ENCODE measurements around the gene HPD. TPM values are rescaled to one million over a fixed set of nuclear protein-coding genes. Genes with fewer than 3 reads are reported as not detected.
A peak's percentile ranks its signal among the peaks of the same experiment; 100 is the strongest.

The HPD gene
- total RNA-seq, 2 experiments from 2014 or later: not detected

DNA sequence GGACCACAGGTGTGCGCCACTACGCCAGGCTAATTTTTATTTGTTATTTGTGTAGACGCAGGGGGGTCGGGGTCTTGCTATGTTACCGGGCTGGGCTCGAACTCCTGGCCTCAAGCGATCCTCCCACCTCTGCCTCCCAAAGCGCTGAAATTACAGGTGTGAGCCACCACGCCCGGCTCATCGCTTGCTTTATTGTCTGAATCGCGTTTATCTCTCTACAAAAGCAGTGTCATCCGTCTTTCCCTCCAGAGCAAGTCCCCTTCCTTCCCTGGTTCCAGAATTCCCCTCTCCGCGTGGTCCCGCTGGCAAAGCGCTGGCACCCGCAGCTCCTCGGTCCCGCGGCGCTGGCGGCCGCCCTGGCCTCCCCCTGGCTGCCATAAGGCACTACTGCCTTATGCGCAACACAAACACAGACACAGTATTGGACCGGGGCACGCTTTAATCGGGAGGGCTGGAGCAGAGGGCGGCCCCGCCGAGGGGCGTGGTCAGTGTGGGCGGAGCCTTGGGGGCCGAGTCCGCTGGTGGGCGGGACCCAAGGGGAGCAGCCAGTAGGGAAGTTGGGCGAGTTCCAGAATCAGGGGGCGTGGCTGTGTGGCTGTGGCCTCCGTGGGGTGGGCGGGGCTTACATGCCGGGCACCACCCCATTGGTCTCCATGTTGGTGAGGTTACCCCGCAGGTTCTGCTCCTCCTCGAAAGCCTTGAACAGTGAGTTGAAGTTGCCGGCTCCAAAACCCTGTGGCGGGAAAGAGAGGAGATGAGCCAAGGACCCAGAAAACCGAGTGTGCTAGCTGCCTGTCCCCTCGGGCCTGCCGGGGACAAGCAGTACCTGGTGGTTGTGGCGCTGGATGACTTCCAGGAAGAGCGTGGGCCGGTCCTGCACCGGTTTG lies 19.3 kb downstream of the HPD start:
- H3K9me3 Mint-ChIP-seq: no peaks in the 10 kb centered on the region
- DNase-seq: peak; percentile 100
- peak overlapping the region; percentile 99 for H3K4me3 Mint-ChIP-seq
- peaks cover 15% of the 10 kb centered on the region for H3K4me1 Mint-ChIP-seq (ENCODE audit: low read depth)
- ChIA-PET POLR2A (interaction anchor here (1.0 kb wide), 2 partner anchors 17 to 27 kb away, joined by 3 read pairs; no protein-coding TSS in a partner anchor), CTCF (interaction anchor here (0.9 to 3.4 kb wide), 7 partner anchors 28 to 127 kb away, joined by 3 to 21 read pairs (median 9); partner anchors contain the start of genes PSMD9, RHOF and TMEM120B)
- H3K27me3 Mint-ChIP-seq: no peaks in the 10 kb centered on the region
- intact Hi-C loops (cut with micrococcal nuclease): loop anchor here (1.0 to 2.0 kb wide), 2 partner anchors 45 to 49 kb away; partner anchors contain the start of gene PSMD9
- H3K27ac Mint-ChIP-seq: peak overlapping the region; percentile 92
- no peaks in the 10 kb centered on the region for H3K36me3 Mint-ChIP-seq

GRCh38 chr12:121838126-121838525 lies 20.5 kb downstream of the HPD start:
- POLR2A ChIA-PET: interaction anchor here (0.5 to 1.0 kb wide), 2 partner anchors 26 to 267 kb away, joined by 3 to 4 read pairs; no protein-coding TSS in a partner anchor
- Mint-ChIP-seq H3K4me3 (no peak overlapping the region), H3K9me3 (no peaks in the 10 kb centered on the region), H3K36me3 (no peaks in the 10 kb centered on the region), H3K27me3 (no peaks in the 10 kb centered on the region), H3K4me1 (ENCODE audit: low read depth) (peaks cover 19% of the 10 kb centered on the region), H3K27ac (no peak overlapping the region)
- CTCF ChIA-PET: interaction anchor here (0.6 to 3.4 kb wide), 6 partner anchors 25 to 359 kb away, joined by 3 to 21 read pairs (median 10); partner anchors contain the start of genes PSMD9 and RHOF
- intact Hi-C loops (cut with micrococcal nuclease): loop anchor here (2.0 kb wide), 1 partner anchor 43 kb away; no protein-coding TSS in a partner anchor
- no peak for DNase-seq

DNA sequence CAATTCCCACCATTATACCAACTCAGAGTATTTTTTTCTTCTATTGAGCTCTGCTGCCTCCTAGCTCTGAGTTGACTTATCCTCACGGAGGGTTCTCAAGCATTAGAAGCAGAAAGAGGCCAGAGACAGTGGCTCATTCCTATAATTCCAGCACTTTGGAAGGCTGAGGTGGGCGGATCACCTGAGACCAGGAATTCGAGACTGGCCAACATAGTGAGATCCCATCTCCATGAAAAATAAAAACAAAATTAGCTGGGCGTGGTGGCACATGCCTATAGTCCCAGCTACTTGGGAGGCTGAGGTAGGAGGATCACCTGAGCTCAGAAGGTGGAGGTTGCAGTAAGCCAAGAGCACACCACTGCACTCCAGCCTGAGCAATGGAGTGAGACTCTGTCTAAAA lies 21.0 kb downstream of the HPD start:
- no peaks in the 10 kb centered on the region for H3K9me3 Mint-ChIP-seq
- POLR2A ChIA-PET: interaction anchor here (0.5 to 0.7 kb wide), 2 partner anchors 51 to 267 kb away, joined by 3 to 4 read pairs; no protein-coding TSS in a partner anchor
- no peak overlapping the region for H3K4me3 Mint-ChIP-seq
- CTCF ChIA-PET: interaction anchor here (1.0 to 3.4 kb wide), 4 partner anchors 26 to 359 kb away, joined by 3 to 21 read pairs (median 13); partner anchors contain the start of genes PSMD9 and RHOF
- no peaks in the 10 kb centered on the region for H3K27me3 Mint-ChIP-seq
- DNase-seq: no peak
- H3K27ac Mint-ChIP-seq: no peak overlapping the region
- intact Hi-C loops (cut with micrococcal nuclease): loop anchor here (2.0 kb wide), 1 partner anchor 43 kb away; no protein-coding TSS in a partner anchor
- H3K36me3 Mint-ChIP-seq: no peaks in the 10 kb centered on the region
- peaks cover 21% of the 10 kb centered on the region for H3K4me1 Mint-ChIP-seq (ENCODE audit: low read depth)

GRCh38 chr12:121831571-121832245 lies 27.0 kb downstream of the HPD start:
- POLR2A ChIA-PET: no interaction called here
- no peak for DNase-seq
- Mint-ChIP-seq H3K27ac (no peak overlapping the region), H3K36me3 (peaks cover 27% of the 10 kb centered on the region), H3K27me3 (no peaks in the 10 kb centered on the region), H3K4me3 (no peak overlapping the region), H3K9me3 (no peaks in the 10 kb centered on the region), H3K4me1 (ENCODE audit: low read depth) (peaks cover 13% of the 10 kb centered on the region)
- CTCF ChIA-PET: no interaction called here
- intact Hi-C loops (cut with micrococcal nuclease): no loop called here

- CTCF ChIA-PET: no interaction called here
- Mint-ChIP-seq H3K27ac (no peak overlapping the region), H3K4me3 (no peak overlapping the region), H3K27me3 (no peaks in the 10 kb centered on the region), H3K36me3 (peaks cover 33% of the 10 kb centered on the region), H3K4me1 (ENCODE audit: low read depth) (peaks cover 13% of the 10 kb centered on the region), H3K9me3 (no peaks in the 10 kb centered on the region)
- intact Hi-C loops (cut with micrococcal nuclease): no loop called here
- POLR2A ChIA-PET: no interaction called here
- DNase-seq: no peak
Observed at GRCh38 chr12:121830588-121831265, 27.9 kb downstream of the HPD start.

DNA sequence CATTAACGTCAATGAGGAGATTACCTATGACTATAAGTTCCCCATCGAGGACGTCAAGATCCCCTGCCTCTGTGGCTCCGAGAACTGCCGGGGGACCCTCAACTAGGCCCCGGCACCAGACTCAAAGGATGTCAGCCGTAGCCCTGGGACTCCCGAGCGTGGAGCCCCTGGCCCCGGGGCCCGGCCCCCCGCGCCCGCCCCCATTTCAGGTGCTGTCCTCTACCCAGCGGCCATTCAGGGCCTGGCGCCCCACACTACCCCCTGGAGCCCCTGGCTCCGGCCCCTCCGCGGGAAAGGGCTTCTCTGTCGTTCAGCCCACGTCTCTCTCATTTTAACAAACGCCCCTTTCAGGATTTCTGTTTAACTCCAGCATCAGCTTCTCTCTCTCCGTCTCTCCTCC lies 28.5 kb downstream of the HPD start:
- no peak for DNase-seq
- Mint-ChIP-seq H3K4me3 (no peak overlapping the region), H3K27me3 (no peaks in the 10 kb centered on the region), H3K27ac (no peak overlapping the region), H3K36me3 (peaks cover 33% of the 10 kb centered on the region), H3K4me1 (ENCODE audit: low read depth) (peaks cover 13% of the 10 kb centered on the region), H3K9me3 (no peaks in the 10 kb centered on the region)
- ChIA-PET CTCF (no interaction called here), POLR2A (no interaction called here)
- intact Hi-C loops (cut with micrococcal nuclease): no loop called here

DNA sequence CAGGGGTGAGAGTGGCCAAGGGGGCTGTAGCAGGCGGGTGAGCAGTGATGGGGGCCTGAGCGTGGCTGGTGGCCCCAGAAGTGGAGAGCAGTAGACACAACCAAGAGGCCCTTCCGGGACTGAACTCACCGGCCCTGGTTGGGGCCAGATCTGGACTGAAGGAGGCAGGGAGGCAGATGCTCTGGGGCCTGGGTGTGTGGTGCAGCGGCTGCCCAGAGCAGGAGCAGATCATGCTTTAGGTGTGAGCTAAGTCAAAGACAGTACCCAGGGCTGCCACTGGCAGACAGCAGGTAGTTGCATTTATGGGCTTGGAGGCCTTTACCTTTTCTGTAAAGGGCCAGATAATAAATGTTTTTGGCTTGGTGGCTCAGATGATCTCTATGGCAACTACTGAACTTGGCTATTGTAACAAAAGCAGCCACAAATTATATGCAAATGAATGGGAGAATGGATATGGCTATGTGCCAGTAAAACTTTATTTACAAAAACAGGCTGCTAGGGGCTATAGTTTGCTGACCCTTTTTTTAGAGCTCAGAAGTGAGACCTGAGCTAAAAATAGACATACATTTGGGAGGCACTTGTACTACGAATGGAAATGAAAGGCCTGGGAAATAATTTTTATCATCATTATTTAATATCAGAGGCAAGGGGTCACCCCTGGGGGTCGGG lies 29.3 kb downstream of the HPD start:
- H3K27me3 Mint-ChIP-seq: no peaks in the 10 kb centered on the region
- intact Hi-C loops (cut with micrococcal nuclease): no loop called here

DNA sequence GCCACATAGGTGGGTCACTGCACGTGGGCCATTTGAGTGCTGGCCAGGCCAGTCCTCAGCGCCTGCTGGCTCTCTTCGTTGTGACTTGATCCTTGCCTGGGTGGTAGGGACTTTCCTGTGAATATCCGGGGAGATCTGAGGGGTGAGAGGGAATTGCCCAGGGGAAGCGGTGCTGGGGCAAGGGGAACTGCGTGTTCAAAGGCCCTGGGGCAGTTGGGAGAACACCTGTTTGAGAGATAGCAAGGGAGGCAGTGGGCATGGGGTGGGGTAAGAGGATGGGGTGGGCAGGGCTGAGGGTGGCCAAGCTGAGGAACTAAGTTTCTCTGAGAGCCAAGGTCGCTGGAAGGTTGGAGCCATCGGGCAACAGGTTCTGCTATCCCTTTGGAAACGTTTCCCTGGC lies 29.8 kb downstream of the HPD start:
- Mint-ChIP-seq H3K27me3 (no peaks in the 10 kb centered on the region), H3K4me3 (no peak overlapping the region), H3K9me3 (no peaks in the 10 kb centered on the region), H3K27ac (no peak overlapping the region), H3K4me1 (ENCODE audit: low read depth) (peaks cover 13% of the 10 kb centered on the region), H3K36me3 (peaks cover 37% of the 10 kb centered on the region)
- POLR2A ChIA-PET: no interaction called here
- intact Hi-C loops (cut with micrococcal nuclease): no loop called here
- CTCF ChIA-PET: interaction anchor here (1.1 to 3.1 kb wide), 3 partner anchors 13 to 34 kb away, joined by 4 to 15 read pairs (median 11); partner anchors contain the start of gene RHOF
- no peak for DNase-seq

More for the DNA sequence above, 29.3 kb downstream of the HPD start:
- ChIA-PET POLR2A (no interaction called here), CTCF (interaction anchor here (3.1 kb wide), 1 partner anchor 17 kb away, joined by 11 read pairs; no protein-coding TSS in a partner anchor)
- no peak for DNase-seq
- H3K36me3 Mint-ChIP-seq: peaks cover 33% of the 10 kb centered on the region
- H3K4me1 Mint-ChIP-seq (ENCODE audit: low read depth): peaks cover 13% of the 10 kb centered on the region
- H3K9me3 Mint-ChIP-seq: no peaks in the 10 kb centered on the region
- no peak overlapping the region for H3K4me3 Mint-ChIP-seq
- no peak overlapping the region for H3K27ac Mint-ChIP-seq

DNA sequence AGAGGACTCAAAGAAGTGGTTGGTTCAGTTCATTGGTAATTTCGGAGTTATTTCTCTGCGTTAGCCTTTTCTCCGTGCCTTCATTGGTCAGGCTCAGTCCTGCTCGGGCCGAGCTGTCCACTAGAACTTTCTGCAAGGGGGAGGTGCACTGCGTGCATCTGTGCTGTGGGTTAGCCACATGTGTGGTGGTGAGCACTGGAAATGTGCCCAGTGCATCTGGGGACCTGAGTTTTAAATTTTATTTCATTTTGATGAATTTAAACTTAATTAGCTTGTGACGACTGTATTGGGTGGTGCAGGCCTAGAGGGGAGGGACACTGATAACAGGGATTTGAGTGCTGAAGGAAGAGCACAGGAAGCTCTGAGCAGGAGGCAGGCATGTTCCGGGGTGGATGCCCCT lies 30.4 kb downstream of the HPD start:
- Mint-ChIP-seq H3K27me3 (no peaks in the 10 kb centered on the region), H3K9me3 (no peaks in the 10 kb centered on the region), H3K27ac (no peak overlapping the region), H3K36me3 (peaks cover 41% of the 10 kb centered on the region), H3K4me1 (ENCODE audit: low read depth) (peaks cover 11% of the 10 kb centered on the region), H3K4me3 (no peak overlapping the region)
- POLR2A ChIA-PET: interaction anchor here (0.5 kb wide), 1 partner anchor 249 kb away, joined by 4 read pairs; no protein-coding TSS in a partner anchor
- CTCF ChIA-PET: interaction anchor here (1.1 to 3.1 kb wide), 3 partner anchors 13 to 34 kb away, joined by 4 to 15 read pairs (median 11); partner anchors contain the start of gene RHOF
- no peak for DNase-seq
- intact Hi-C loops (cut with micrococcal nuclease): no loop called here

GRCh38 chr12:121827351-121828099 lies 31.1 kb downstream of the HPD start:
- Mint-ChIP-seq H3K27me3 (no peaks in the 10 kb centered on the region), H3K4me1 (ENCODE audit: low read depth) (peaks cover 6% of the 10 kb centered on the region), H3K9me3 (no peaks in the 10 kb centered on the region), H3K27ac (no peak overlapping the region), H3K36me3 (peaks cover 42% of the 10 kb centered on the region), H3K4me3 (no peak overlapping the region)
- CTCF ChIA-PET: interaction anchor here (1.6 to 3.1 kb wide), 3 partner anchors 15 to 61 kb away, joined by 4 to 15 read pairs (median 11); partner anchors contain the start of genes PSMD9 and RHOF
- POLR2A ChIA-PET: no interaction called here
- DNase-seq: no peak
- intact Hi-C loops (cut with micrococcal nuclease): no loop called here
